A673 (cell line): ENCODE data around the gene ABT1. TPM values are rescaled to one million over a fixed set of nuclear protein-coding genes. Genes with fewer than 3 reads are reported as not detected.

Experiments
- BruUV-seq: library from RNA; stranded (reverse); fragments of 400-500 nt; replicated peaks from 2 replicates; lab custom pipeline; 2021; lab: Mats Ljungman, UMichigan
- CTCF ChIA-PET: fragments of 300-600 bp; sonication (Branson Sonifier 250); formaldehyde crosslinking; loops from one replicate; lab custom pipeline; 2022; ENCODE audit warnings: antibody characterized with exemption; lab: Charles Lee
- POLR2A ChIA-PET: fragments of 300-600 bp; sonication (Branson Sonifier 250); formaldehyde crosslinking; loops from one replicate; lab custom pipeline; 2022; ENCODE audit warnings: antibody characterized with exemption; ENCODE audit not compliant: low non-redundant PET; lab: Charles Lee
- DNase-seq: peaks from one replicate; pipeline ENCODE4 v3.0.0-alpha.2; 2015; ENCODE audit warnings: low spot score
- H3K27ac ChIP-seq: fragments of 200-600 bp; sonication (generic); 2 replicates; pipeline ENCODE4 v1.5.1; 2016; ENCODE audit warnings: mixed run types, low read depth, mild to moderate bottlenecking, mixed read lengths, antibody characterized with exemption, low read length; ENCODE audit not compliant: poor library complexity, severe bottlenecking
- H3K27me3 ChIP-seq: fragments of 200-600 bp; sonication (generic); replicated peaks from 2 replicates; pipeline ENCODE4 v1.6.1; 2017; ENCODE audit warnings: mixed run types, low read depth, mild to moderate bottlenecking, mixed read lengths, antibody characterized with exemption, low read length; ENCODE audit not compliant: insufficient read depth, poor library complexity
- H3K36me3 ChIP-seq: fragments of 200-600 bp; sonication (generic); 2 replicates; pipeline ENCODE4 v1.6.1; 2016; ENCODE audit warnings: mixed run types, mild to moderate bottlenecking, mixed read lengths, antibody characterized with exemption, low read length; ENCODE audit not compliant: insufficient read depth, poor library complexity, severe bottlenecking
- H3K4me1 ChIP-seq: fragments of 200-600 bp; sonication (generic); 2 replicates; pipeline ENCODE4 v1.6.1; 2017; ENCODE audit warnings: mixed run types, mild to moderate bottlenecking, mixed read lengths, antibody characterized with exemption, low read length; ENCODE audit not compliant: insufficient read depth, poor library complexity, severe bottlenecking
- H3K4me3 ChIP-seq: fragments of 200-600 bp; sonication (generic); 2 replicates; pipeline ENCODE4 v1.5.1; 2016; ENCODE audit warnings: low read depth, mixed run types, mild to moderate bottlenecking, mixed read lengths, low read length; ENCODE audit not compliant: poor library complexity, severe bottlenecking
- H3K9me3 ChIP-seq: fragments of 200-600 bp; sonication (generic); 2 replicates; pipeline ENCODE4 v1.6.1; 2016; ENCODE audit warnings: mixed run types, low read depth, mild to moderate bottlenecking, mixed read lengths, antibody characterized with exemption, low read length; ENCODE audit not compliant: poor library complexity, severe bottlenecking
- CTCF ChIP-seq: fragments of 300-800, 200-600 bp; sonication (generic); conservative IDR thresholded peaks from 2 replicates; pipeline ENCODE4 v1.5.1; 2017; ENCODE audit warnings: low read depth, mild to moderate bottlenecking, antibody characterized with exemption, low read length, moderate library complexity, mixed read lengths
- EZH2 ChIP-seq: fragments of 200-600 bp; sonication (generic); IDR thresholded peaks from 2 replicates; pipeline ENCODE4 v1.6.1; 2017; ENCODE audit warnings: borderline replicate concordance, low read depth, mild to moderate bottlenecking, mixed read lengths, antibody characterized with exemption, low read length; ENCODE audit not compliant: poor library complexity, severe bottlenecking
- intact Hi-C: fragments of 100-400 bp; cut with micrococcal nuclease; formaldehyde crosslinking; loops from one replicate; pipeline ENCODE4 v1.10.0; 2022; ENCODE audit not compliant: unreplicated experiment
- total RNA-seq: library from RNA; stranded (reverse); gene quantifications from 2 replicates; pipeline ENCODE4 v1.2.3, GENCODE V29; 2021

Gene ABT1
- total RNA-seq, 1 experiment from 2014 or later, result 18.1 TPM

GRCh38 chr6:26575494-26575939 lies 21.2 kb upstream of the ABT1 start:
- no peak overlapping the region for H3K4me3 ChIP-seq
- no peaks in the 10 kb centered on the region for H3K36me3 ChIP-seq
- peak; percentile 68 for DNase-seq
- ChIA-PET POLR2A (no interaction called here), CTCF (interaction anchor here (2.4 kb wide), 1 partner anchor 20 kb away, joined by 15 read pairs; no protein-coding TSS in a partner anchor)
- intact Hi-C loops, result no loop called here
- peaks cover 3% of the 10 kb centered on the region for H3K4me1 ChIP-seq
- no TSS peak for BruUV-seq
- TF ChIP-seq EZH2 (no peak), CTCF (no peak)
- H3K27me3 ChIP-seq, result no peaks in the 10 kb centered on the region
- H3K27ac ChIP-seq, result no peak overlapping the region
- H3K9me3 ChIP-seq, result peaks cover 4% of the 10 kb centered on the region

GRCh38 chr6:26576407-26576843 lies 20.3 kb upstream of the ABT1 start:
- Histone ChIP-seq H3K9me3 (peaks cover 4% of the 10 kb centered on the region), H3K4me3 (peak overlapping the region; percentile 54), H3K4me1 (peaks cover 3% of the 10 kb centered on the region), H3K36me3 (no peaks in the 10 kb centered on the region), H3K27me3 (no peaks in the 10 kb centered on the region), H3K27ac (peak overlapping the region; percentile 36)
- TF ChIP-seq CTCF (no peak; the same call in 1 of the 2 replicates), EZH2 (no peak)
- ChIA-PET POLR2A (interaction anchor here (0.5 kb wide), 1 partner anchor 8 kb away, joined by 3 read pairs; no protein-coding TSS in a partner anchor), CTCF (interaction anchor here (0.6 to 2.4 kb wide), 3 partner anchors 19 to 1219 kb away, joined by 3 to 15 read pairs (median 4); no protein-coding TSS in a partner anchor)
- DNase-seq, result no peak
- intact Hi-C loops, result loop anchor here (2.0 kb wide), 1 partner anchor 18 kb away; no protein-coding TSS in a partner anchor
- BruUV-seq, result no TSS peak

- peak overlapping the region; percentile 54 for H3K4me3 ChIP-seq
- no peaks in the 10 kb centered on the region for H3K27me3 ChIP-seq
- H3K9me3 ChIP-seq, result peaks cover 4% of the 10 kb centered on the region
- no peak for TF ChIP-seq CTCF
- TF ChIP-seq EZH2, result no peak
- DNase-seq, result peak; percentile 88
- CTCF ChIA-PET, result interaction anchor here (0.6 to 2.4 kb wide), 3 partner anchors 19 to 1219 kb away, joined by 3 to 15 read pairs (median 4); no protein-coding TSS in a partner anchor
- peaks cover 8% of the 10 kb centered on the region for H3K4me1 ChIP-seq
- H3K36me3 ChIP-seq, result no peaks in the 10 kb centered on the region
- BruUV-seq, result no TSS peak
- intact Hi-C loops, result loop anchor here (2.0 kb wide), 1 partner anchor 18 kb away; no protein-coding TSS in a partner anchor
- POLR2A ChIA-PET, result interaction anchor here (0.5 kb wide), 2 partner anchors 9 to 304 kb away, joined by 3 read pairs; a partner anchor contains a TSS
- peak overlapping the region; percentile 36 for H3K27ac ChIP-seq
Observed at GRCh38 chr6:26576929-26577719, 19.6 kb upstream of the ABT1 start.
